Hepatic stellate cell (primary cell): ENCODE results near the gene CHST15.

Source experiments
- DNase-seq: peaks from one replicate; pipeline ENCODE4 v3.0.0; 2011; ENCODE audit warnings: low spot score

Gene CHST15

DNA sequence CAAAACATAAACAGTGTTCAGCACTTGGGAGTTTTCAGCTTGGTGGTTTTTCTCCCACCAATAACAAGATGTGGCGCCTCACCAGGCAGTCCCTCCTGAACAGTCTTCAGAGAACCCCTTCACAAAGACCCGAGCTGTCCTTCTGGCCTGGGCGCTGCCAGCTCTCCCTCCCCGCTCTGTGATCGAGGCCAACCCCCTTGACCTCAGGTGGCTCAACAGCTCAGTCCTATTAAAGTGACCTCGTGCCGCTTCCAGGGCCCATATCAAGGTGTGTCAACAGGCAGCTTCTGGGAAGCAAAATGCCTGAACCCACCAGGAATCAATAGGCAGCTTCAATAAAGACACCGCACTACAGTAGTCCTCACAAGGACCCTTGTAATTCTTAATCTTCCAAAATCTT, 63.3 kb downstream of the CHST15 start:
- no peak for DNase-seq

DNA sequence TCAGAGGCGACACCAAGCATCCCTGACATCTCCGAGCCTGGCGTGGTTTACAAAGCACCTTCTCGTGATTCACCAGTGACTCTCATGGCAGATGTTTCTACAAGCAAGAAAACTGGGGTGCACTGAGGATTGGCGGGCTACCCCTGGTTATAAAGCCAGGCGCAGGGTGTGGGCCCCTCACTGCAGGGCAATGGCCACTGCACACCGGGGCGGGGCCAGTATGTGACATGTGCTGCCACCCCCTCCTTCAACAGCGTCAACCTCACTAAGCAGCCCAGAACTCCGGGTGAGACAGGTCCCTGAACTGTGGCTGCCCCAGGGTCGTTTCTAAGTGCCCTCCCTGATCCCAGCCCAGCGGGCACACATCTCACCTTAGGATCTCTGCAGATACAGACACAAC, 63.8 kb downstream of the CHST15 start:
- DNase-seq: no peak

DNA sequence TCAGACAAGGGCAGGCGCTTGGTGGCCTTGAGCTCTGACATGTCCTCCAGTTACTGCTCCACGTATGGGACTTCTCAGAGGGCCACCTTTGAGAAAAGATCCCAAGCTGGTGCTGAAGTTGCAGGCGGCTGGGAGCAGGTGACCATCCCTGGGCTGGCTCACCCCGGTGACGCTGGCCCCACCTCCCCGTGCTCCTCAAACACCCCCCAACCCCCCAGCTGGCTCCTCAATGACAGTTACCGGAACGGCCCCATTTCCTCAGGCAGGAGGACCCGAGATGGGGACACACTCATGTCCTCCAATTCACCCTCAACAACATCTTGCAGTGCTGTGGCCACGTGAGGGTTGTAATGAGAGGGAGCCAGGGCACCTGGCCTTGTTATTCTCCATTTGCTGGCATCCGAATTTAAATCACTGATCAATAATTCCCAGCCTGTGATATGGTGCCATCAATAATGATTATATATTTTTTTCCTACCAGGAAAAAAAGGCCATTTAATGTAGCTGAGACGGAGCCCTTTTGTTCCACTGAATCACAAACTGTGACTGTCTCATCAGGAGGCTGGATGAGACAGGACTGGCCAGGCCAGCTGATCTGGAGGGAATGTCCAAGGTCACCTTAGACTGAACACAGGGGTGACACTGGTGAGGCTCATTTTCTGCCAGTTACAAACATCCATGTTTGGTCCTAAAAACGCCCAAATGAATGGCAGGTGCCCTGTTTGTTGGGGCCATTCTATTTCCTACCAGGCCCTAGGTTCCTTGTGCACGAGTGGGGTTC, 64.5 kb downstream of the CHST15 start:
- DNase-seq: no peak

DNA sequence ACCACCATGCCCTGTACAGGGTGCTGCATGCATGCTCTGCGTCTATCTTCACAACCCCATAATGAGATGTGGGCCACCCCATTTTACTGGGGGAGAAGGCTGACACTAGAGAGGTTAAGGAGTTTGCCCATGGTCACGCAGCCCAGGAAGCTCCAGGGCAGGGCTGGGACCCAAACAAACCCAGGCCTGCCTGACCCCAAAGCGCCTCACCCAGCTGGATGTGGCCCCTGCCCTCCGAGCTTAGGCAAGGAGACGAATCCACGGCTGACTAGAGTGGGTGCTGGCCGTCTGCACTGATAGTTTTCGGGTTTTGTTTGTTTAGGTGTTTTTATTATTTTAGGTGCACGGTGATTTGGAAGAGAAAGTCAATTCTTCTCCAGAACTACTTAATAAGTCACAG, 65.7 kb downstream of the CHST15 start:
- DNase-seq: no peak

DNA sequence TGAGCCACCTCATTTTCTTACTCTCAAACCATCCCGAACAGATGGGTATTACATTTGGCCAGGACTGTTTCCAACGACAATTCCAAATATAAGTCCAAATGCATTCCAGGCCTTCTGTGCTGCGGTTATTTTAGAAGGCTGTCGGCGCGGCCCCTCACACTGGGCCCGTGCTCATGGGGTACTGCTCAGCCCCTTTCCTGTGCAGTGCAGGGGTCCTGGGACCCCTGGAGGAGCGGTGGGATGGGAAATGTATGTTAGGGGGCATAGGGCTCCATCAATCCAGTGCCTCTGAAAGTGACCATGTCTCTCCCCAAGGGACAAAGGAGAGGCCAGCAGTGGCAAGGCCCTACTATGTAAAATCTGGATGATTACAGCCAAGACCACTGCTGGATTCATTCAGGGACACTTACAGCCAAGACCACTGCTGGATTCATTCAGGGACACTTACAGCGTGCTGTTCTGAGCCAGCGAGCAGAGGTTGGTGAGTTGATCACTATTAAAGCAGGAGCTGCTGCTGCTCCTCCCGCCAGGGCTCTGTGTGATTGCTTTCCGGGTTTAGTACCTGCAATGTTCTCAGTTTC, 66.3 kb downstream of the CHST15 start:
- no peak for DNase-seq

DNA sequence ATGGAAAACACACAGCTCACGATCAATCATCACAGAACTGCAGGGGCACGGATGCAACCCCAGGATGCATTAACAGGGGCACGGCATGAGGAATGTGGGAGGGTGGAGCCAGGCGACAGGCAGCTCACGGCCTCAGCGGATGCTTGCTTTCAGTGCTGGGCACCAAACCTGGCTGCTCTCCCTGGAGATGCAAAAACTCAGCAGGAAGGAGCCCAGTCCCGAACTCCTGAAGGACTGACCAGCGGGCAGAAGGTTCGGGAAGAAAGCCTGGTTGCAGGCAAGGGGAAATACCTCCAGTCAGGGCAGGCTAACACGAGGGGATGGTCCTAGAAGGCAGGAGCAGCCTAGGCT, 66.8 kb downstream of the CHST15 start:
- DNase-seq: no peak

DNA sequence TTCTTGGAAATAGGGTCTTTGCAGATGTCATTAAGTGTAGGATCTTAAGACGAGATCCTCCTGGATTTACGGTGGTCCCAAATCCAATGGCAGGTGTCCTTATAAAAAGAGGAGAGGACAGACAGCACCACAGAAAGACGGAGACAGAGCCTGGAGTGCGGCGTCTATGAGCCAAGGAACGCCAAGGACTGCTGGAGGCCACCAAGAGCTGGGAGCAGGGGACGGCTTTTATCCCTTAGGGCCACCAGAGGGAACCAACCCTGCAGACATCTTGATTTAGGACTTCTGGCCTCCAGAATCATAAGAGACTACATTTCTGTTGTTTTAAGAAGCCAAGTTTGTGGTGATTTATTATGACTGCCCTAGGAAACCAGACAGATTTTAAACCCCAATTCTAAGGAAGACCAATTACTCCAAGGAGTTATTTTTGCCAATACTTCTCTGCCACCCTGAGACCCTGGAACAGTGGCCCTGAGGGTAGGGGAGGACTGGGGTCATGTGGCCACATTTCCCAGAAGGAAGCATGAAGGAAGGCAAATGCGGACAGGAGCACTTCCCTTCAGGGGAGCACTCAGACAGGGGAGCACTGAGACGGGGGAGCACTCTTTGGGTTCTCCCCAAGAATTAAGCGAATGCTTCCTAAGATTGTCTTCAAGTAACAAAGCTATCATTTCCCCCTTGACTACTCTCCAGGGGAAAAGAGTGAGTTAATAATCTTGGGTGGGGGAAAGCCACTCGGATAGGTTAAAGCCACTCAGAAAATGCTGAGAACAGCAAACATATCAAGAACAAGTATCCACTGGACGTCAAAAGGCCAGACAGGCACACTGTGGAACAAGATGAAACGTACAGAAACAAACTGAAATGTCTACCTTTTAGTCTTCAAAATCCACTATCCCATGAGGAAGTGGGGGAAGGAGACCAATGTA, 67.5 kb downstream of the CHST15 start:
- DNase-seq: no peak

DNA sequence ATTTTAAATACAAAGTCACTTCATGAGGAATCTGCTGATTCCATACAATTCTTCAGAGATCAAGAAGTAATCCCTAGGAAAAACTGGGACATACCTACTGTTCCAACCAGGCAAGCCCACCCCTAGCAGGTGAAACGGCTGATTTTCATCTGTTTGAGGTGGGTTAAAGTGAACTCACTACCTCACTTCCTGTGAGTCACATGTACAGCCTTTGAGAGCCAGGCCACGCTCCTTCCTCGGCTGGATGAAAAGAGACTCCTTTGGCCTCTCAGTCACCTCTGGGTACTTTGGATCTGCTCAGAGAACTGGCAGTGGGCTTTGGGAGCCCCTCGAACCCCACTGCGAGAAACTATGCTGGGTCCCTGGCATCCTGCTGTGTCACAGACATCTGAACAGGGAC, 68.2 kb downstream of the CHST15 start:
- DNase-seq: no peak

DNA sequence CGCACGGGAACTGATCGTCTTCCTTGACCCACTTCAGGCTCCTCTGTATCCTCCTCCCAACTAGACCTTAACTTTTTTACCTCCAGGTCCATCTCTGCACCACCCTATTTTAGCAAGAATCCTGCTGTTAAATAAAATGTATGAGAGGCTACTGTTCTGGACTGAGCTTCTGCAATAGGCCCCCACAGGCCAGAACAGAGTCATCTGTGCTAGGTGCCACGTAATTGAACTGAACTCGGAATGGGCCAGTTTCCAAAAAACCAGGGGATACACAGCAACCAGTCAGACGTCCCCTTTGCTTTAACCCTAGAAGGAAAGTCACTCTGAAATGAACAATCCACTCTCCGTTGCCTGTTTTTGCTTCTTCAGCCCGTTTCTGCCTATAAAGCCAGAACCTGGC, 71.3 kb downstream of the CHST15 start:
- no peak for DNase-seq

DNA sequence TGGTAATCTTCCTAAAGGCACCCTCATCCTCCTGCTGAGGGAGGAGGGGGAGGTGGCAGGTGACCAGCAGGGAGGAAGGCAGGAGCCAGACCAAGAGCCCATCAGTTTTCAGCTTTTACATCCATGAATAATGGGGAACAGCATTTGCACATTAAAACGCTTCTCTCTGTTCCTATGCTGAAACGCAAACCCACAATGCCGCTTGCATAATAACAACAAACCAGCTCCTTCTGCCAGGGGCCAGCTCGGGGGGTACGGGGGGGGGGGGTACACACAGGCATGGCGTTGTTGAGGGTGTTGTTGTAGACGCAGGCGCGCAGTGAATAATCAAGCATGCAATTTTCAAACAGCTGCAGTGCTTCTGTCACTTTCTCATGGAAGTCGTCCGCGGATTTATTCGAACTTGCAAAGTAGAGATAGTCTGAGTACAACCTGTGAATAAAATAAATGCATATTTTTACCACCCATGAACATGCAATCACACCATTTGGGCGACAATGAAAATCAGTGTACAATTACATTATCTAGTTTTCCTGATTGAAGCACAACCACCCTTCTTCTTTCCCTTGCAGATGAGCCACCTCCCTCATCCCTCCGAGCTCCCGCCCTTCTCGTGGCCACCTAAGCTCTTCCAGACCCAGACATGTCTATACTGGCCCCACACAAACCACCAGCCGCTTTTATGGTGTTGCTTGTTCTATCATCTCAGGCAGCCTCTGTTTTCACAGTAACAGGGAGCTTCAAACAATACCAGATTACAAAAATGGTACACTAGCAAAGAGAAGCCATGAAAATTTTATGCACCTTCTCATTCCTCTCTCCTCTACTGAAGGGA, 72.2 kb downstream of the CHST15 start:
- no peak for DNase-seq

DNA sequence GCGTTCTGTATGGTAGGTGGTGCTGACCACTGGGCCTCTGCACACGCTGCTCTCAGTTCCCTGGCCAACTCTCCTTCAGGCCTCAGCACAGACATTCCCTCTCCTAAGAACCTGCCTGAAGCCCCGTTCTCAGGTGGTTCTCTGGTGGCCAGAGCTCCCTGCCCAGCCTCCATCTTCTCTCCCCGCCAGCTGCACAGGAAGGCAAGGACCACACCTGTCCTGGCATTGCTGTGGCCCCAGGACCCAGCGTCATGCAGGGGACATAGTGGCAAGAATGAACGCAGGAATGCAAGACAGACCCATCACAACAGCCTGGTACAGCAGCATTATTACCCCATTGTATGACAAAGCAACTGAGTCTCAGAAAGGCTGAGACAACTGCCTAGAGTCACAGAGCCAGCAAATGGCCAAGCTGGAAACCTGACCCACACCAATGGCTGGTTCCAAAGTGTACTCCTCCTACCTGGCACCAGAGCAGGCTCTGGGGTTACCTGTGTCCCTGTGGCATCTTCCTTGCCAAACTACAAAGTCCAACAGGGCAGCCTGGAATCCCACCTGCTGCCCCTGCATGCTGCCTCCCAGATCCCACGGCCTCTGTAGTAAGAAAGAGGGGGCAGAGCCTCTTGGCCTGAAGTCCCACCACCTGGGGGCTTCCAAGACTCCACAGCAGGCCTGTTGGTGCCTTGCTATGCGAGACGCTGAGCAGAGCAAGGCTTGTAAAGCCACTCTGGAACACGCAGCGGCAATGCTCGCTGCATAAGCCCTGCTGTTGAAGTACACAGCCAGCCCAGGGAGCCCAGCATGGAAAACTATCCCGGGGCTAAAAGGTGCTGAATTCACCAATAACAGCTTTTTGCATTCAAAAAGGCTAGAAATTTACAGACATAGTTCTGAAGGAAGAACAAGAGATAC, 73.3 kb downstream of the CHST15 start:
- no peak for DNase-seq

DNA sequence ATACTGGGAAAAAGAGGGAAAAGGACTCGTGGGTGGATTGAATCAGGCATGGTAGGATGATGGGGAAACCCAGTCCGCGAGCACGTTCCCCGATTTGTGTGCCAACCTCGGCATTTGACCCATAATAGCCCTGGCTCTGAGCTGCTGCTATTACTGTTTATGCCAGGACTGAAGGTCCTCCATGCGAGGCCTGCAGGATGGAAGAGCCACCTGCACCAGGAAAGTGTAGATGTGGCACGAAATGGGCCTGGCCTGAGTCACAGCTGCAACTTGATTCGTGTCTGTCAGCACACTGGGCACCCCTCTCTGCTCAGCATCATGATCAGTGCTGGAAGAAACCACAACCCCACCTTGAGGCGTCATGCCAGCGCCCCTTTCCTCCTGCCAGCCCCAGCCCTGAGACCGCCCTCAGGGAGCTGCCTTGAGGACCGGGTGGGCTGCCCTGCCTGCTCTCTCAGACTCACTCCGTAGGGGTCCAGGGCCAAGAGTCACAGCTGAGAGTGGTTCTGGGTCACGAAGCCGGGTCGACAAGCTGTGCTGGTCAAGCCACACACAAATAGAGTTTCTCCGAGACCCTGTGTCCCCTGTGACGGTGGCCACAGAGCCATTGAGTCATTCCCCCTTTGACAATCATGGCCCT, 74.4 kb downstream of the CHST15 start:
- DNase-seq: no peak

DNA sequence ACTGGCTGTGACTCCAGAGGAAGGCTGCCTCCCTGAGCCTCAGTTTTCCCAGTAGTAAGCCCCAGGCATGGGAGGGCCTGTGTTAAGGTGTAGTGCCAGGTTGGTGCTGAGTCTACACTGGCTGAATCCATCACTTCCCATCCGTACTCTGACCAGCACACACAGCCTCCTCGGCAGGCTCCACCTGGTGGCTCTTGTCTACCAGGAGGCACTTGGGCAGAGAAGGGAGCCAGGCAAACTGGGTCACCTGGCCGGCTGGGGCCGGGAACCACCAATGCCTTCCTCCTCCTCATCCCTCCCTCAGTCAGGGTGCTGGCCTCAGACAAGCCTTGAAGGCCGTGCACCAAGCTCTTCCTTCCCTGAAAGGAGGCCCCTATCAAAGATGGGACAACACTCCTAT, 75.7 kb downstream of the CHST15 start:
- no peak for DNase-seq

DNA sequence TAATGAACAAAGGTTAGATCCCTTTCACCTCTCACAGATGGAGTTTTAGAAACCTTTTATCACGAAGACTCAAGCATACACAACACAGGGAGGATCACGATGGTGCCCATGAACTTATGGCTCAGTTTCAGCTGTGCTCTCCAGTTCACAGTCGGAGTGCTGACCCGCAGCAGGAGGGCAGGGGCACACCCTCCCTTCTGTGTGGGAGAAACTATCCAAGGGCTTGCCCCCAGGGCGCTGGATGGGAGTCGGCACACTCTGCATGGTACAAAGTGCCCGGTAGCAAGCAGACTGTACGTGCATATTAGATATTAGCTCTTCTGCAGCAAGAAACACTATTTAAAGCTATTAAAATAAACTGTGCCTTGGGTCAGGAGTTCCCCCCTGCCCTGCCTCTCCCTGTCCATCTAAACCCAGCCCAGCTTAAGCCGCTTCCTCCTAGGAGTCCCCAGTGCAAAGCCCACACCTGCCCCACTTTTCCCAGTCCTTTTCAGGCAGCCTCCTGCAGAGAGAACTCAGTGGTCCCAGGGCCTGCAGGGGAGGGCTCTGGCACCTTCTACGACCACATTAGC, 76.5 kb downstream of the CHST15 start:
- no peak for DNase-seq

DNA sequence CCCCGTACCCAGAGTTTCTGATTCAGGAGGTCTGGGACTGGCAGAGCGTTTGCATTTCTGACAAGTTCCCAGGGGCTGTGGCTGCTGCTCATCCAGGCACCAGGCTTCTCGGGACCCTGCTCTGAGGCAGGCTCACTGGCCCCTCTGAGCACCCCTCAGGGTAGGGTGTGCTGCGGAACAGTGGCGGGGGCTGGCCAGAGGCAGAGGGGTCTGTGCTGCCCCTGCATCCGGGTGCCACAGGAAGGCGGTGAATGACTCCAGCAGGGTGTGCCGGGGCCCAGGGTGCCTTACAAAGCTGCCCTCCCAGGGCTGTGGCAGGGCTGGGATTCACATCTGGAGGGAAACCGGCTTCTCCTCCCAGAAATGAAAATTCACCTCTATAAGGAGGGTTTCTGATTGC, 77.4 kb downstream of the CHST15 start:
- DNase-seq: no peak

DNA sequence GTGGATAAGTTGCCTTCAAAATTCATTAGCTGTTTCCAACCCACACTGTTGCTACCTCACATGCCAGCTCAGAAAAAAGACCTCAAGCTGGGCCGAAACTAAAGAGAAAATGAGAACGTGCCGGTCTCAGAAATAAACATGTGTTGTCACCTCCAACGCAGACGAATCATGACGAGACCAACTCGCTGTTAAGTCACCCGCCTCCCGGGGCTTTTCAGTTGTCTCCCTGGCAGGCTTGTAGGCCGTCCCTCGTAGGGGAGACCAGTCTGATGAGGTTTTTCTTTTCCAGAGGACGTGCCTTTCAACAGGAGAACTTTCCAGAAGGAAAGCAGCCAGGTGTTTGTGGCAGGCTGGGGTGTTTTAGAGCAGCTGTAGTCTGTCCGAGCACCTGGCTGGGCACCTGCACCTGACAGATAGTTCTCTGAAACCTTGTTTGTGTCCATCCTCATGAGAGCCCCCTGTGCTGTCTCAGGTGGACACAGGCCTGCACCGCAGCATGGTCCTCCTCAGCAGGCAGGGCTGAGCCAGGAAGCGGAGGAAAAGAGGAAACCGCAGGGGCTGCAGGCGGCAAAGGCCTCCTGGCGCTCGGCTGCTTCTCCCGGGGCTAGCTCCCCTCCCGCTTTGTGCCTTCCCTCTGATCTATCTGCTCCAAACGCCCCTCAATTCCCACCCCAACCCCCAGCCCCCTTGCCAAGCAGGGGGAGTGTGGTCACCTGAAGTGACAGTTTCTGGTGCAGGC, 78.8 kb downstream of the CHST15 start:
- no peak for DNase-seq

DNA sequence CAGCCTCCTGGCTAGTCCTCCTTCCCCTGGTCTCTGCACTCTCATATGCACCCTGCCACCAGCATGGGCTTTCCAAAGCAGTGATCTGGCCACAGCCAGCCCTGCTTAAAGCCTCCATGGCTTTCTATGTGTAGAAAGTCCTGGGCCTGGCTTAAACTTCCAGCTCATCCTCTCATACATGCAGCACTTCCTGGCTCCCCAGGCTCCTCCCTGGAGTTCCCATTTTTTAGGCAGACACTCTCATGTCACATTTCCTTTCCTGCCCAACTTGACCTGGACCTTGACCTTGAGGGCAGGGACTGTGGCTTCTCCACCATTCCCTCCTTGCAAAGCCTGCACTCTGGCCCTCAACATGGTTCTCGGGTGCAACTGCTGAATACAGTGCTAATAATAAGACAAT, 79.5 kb downstream of the CHST15 start:
- DNase-seq: no peak

DNA sequence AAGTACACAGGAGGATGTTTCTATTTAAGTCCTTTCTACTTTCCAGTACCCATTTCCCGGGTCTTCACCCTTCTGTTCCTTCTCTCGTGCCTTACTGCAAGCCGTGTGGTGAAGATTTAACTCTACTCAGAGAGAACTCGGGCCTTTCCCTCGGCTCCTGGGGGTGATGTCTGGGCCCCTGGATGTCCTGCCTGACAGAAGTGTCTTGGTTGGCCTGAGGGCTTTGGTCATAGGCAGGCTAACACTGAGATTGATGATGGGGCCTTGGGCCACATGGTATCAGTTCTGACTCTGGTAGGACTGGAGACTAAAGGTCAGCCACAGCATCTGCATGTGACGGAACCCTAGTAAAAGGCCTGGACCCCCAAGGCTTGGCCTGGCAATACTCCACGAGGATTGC, 80.4 kb downstream of the CHST15 start:
- no peak for DNase-seq

DNA sequence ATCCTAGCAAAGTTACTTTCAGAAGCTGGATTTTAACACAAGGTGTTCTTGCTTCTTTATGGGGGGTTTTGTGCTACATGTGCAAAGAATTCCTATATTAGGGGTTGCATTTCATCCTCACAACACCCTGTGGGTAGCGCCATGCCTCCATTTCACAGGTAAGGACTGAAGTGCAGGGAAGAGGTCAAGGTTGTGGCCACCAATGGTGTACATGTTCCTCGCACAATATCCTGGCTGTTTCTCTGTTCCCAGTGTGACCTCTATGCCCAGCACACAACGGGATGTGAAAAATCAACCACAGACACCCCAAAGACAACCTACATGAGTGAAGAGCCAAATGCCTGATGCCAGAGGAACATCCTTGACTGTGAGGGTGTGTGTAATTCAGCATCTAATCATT, 80.8 kb downstream of the CHST15 start:
- no peak for DNase-seq

DNA sequence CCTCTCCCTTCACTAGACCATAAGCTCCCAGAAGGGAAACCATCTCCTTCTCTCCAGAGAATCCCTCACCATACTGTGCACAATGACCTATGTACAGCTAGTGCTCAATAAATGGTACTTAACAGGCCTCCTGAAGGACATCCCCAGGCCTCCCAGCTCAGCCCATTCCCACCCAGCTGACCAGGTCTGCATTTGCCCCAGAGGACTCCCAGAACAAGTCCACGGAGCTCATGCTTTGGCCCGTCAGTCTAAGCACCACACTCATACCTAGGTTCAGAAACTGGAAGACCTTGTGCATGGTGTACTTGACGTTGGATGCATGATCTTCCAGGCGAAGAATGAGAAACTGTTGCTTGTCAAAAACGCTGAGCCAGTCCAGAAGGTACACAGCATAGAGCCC, 81.3 kb downstream of the CHST15 start:
- DNase-seq: no peak
